ENCODE measurements around the gene PPIP5K2.

DNA sequence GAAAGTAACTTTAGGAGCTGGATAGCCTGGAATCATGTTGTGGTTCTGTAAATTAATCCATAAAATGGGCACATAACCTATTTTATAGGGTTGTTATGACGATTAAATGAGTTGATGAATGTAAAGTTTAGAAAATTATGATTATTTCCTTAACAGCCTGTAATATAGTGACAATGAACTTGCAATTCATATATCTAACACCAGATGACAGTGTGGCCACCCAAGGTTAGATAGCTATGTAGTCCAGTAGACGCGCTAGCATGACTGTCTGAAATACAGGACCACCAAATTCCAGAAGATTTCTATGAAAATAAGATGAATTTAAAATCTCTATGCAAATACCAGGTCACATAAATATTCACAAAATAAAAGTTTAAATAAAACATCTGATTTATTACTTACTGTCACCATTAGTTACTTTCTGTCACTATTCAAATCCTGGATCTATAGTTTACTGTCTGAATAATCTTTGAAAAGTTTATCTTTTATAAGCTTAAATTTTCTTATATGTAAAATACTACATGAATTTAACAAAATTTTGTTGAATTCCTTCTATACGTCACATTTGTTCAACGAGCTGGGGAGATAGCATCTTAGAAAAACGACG is 112.4 kb downstream of the PPIP5K2 start:
- peak; percentile 70 for TF ChIP-seq CTCF (IDR thresholded peaks at IDR 0.05; ENCODE audit: low read depth, low read length, poor library complexity, severe bottlenecking)
- no peak for TF ChIP-seq EZH2phosphoT487 (IDR thresholded peaks at IDR 0.05; ENCODE audit: borderline replicate concordance, low read length)
